ENCODE measurements around the gene VMA21. TPM values are rescaled to one million over a fixed set of nuclear protein-coding genes. Genes with fewer than 3 reads are reported as not detected.

VMA21 gene
- total RNA-seq, 6 experiments from 2014 or later = 42.1 to 50.4 (median 46.6) TPM

DNA sequence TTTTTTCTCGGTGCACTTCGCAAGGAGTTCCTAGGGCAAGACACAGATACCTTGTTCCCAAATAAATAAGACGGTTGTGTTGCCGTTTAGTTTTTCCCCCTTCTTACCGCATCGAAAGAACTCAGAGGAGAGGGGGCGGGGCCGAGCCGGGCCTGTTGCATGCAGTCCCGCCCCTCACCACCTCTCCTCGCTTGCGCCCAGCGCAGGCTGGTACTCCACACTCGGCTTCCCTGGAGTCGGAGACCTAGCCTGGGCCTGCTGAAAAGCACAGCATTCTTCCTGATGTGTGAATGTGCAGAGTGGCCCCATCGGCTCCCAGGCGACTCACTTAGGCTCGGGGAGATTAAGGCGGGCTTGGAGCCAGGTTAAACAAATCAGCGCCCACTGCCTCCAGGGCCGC, 26.1 kb upstream of the VMA21 start:
- Mint-ChIP-seq H3K4me1 (ENCODE audit: low read depth) (no peaks in the 10 kb centered on the region), H3K9me3 (no peaks in the 10 kb centered on the region), H3K36me3 (ENCODE audit: low read depth) (no peaks in the 10 kb centered on the region), H3K27me3 (ENCODE audit: insufficient read depth) (peaks cover 1% of the 10 kb centered on the region), H3K27ac (no peak overlapping the region), H3K4me3 (no peak overlapping the region)
- TF ChIP-seq, protein P1, sequence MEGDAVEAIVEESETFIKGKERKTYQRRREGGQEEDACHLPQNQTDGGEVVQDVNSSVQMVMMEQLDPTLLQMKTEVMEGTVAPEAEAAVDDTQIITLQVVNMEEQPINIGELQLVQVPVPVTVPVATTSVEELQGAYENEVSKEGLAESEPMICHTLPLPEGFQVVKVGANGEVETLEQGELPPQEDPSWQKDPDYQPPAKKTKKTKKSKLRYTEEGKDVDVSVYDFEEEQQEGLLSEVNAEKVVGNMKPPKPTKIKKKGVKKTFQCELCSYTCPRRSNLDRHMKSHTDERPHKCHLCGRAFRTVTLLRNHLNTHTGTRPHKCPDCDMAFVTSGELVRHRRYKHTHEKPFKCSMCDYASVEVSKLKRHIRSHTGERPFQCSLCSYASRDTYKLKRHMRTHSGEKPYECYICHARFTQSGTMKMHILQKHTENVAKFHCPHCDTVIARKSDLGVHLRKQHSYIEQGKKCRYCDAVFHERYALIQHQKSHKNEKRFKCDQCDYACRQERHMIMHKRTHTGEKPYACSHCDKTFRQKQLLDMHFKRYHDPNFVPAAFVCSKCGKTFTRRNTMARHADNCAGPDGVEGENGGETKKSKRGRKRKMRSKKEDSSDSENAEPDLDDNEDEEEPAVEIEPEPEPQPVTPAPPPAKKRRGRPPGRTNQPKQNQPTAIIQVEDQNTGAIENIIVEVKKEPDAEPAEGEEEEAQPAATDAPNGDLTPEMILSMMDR (IDR thresholded peaks at IDR 0.05) = no peak
- DNase-seq = no peak

DNA sequence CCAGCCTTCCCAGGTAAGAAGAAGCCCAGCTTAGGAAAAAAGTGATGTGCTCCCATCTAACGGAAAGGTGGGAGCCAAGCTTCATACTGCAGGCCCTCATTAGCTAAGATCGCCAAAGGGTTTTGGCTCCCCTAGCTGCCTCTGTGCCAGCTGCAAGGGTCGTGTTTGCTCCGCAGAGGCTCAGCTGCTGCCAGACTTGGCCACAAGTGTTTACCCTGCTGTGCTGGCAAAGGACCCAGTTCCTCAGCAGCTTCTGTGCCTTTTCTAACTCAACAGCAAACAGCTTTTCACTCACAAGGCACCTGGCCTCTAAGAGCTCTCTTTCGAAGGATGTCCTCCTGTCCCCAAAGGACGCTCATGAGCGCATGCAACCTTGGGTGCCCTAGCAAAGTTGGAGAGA, 12.2 kb upstream of the VMA21 start:
- H3K4me3 Mint-ChIP-seq = no peak overlapping the region
- H3K4me1 Mint-ChIP-seq (ENCODE audit: low read depth) = no peaks in the 10 kb centered on the region
- no peaks in the 10 kb centered on the region for H3K9me3 Mint-ChIP-seq
- peaks cover 4% of the 10 kb centered on the region for H3K27me3 Mint-ChIP-seq (ENCODE audit: insufficient read depth)
- H3K27ac Mint-ChIP-seq = no peak overlapping the region
- TF ChIP-seq, protein P1 (IDR thresholded peaks at IDR 0.05) = no peak
- H3K36me3 Mint-ChIP-seq (ENCODE audit: low read depth) = no peaks in the 10 kb centered on the region
- no peak for DNase-seq

DNA sequence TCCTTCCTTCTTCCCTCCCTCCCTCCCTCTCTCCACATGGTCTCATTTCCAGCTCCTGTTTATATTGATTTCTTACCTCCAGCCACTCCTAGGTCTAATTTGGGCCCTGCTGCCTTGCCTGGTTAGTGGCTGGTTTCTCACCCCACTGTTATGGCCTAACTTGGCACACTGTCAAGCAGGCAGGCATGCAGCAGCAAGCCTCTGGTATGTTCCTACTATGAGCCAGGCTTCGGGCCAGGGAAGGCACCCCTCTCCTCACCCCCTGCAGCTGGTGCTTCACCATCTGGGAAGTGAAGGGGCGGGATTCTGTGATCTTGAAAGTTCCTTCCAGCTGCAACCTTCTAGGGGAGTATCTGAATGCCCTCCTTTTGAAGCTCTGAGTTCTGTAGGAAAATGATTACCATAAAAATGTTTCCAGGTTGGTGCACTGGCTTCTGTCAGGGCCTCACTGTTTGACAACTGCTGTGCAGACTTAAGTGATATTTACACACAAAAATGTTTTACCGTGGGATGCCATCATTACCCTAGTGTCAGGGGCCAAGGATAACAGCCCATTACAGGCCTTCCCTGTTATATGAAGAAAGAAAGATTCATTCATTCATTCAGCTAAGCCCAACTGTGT, 10.1 kb upstream of the VMA21 start:
- TF ChIP-seq, protein P1 (IDR thresholded peaks at IDR 0.05) = no peak
- Mint-ChIP-seq H3K9me3 (no peaks in the 10 kb centered on the region), H3K27ac (no peak overlapping the region), H3K36me3 (ENCODE audit: low read depth) (no peaks in the 10 kb centered on the region), H3K4me1 (ENCODE audit: low read depth) (no peaks in the 10 kb centered on the region), H3K27me3 (ENCODE audit: insufficient read depth) (peaks cover 5% of the 10 kb centered on the region), H3K4me3 (no peak overlapping the region)
- DNase-seq = no peak

DNA sequence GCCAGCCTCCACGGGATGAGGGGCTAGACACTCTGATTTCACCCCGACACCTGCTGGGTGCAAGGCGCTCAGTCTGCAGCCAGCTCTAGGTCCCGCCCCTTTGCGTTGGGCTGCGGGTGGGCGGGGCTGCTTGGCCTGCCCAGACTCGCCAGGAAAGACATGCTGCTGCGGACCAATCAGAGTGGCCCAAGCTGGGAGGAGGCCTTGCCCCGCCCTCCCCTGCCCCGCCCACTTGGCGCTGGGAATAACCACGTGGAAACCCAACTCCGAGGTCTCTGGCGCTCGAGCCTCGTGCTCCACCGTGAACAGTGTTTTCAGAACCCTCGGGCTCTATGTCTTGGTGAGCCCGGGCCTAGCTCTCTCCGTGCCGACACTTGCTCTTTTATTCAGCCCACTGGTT, 5.3 kb upstream of the VMA21 start:
- no peaks in the 10 kb centered on the region for H3K36me3 Mint-ChIP-seq (ENCODE audit: low read depth)
- H3K9me3 Mint-ChIP-seq = no peaks in the 10 kb centered on the region
- peaks cover 3% of the 10 kb centered on the region for H3K27me3 Mint-ChIP-seq (ENCODE audit: insufficient read depth)
- H3K4me1 Mint-ChIP-seq (ENCODE audit: low read depth) = peaks cover 5% of the 10 kb centered on the region; the same call in 1 of the 2 replicates
- TF ChIP-seq, protein P1 (IDR thresholded peaks at IDR 0.05) = no peak
- DNase-seq = no peak
- H3K27ac Mint-ChIP-seq = no peak overlapping the region
- H3K4me3 Mint-ChIP-seq = no peak overlapping the region

DNA sequence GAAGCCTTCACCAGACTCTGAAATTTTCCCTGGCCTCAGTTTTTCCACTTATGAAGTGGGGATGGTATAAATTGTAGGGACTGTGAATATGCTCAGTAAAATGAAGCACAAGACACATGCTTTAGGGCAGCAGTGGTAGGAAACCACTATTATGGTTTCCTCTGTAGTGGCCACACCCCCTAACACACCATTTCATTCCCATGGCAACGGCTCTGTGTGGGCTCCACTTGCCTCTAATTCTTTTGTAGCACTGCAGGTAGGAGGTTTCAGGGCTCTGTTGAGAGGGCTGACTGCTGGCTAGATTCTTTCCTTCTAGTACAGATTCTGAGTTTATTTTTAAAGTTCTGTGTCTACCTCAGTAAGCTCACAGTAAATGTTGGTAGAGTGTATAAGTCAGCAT, 3.5 kb upstream of the VMA21 start:
- H3K27ac Mint-ChIP-seq = no peak overlapping the region
- DNase-seq = no peak
- TF ChIP-seq, protein P1 (IDR thresholded peaks at IDR 0.05) = no peak
- H3K36me3 Mint-ChIP-seq (ENCODE audit: low read depth) = no peaks in the 10 kb centered on the region
- H3K4me3 Mint-ChIP-seq = no peak overlapping the region
- H3K27me3 Mint-ChIP-seq (ENCODE audit: insufficient read depth) = peaks cover 3% of the 10 kb centered on the region
- H3K9me3 Mint-ChIP-seq = no peaks in the 10 kb centered on the region
- H3K4me1 Mint-ChIP-seq (ENCODE audit: low read depth) = peaks cover 8% of the 10 kb centered on the region

Data from HFFc6 (cell line).